Heart left ventricle (tissue), 16 donors: ENCODE data around the gene GTF2I. TPM values are rescaled to one million over a fixed set of nuclear protein-coding genes. Genes with fewer than 3 reads are reported as not detected.

ENCODE experiments used
- ATAC-seq, 4 donors: fragments of 200-7000 bp; cut with Tn5 transposase; one replicate each; pipeline ENCODE4 v1.9.1; 2020 to 2022; ENCODE audit warnings: moderate library complexity in 4 of 4, mild to moderate bottlenecking in 3 of 4, moderate number of reproducible peaks in 1 of 4
- DNase-seq, 5 donors: peaks; one replicate each; pipeline ENCODE4 v3.0.0-alpha.2; 2020
- H3K27ac ChIP-seq, 12 donors: fragments of 200-600 bp; sonication (generic) in 4 of 12; one replicate each; pipeline versions ENCODE4 v1.5.0 to v1.8.0; 2016 to 2022; ENCODE audit warnings: mild to moderate bottlenecking in 2 of 12
- H3K27me3 ChIP-seq, 9 donors: fragments of 200-600 bp; sonication (generic) in 2 of 9; one replicate each; pipeline versions ENCODE4 v1.5.1 to v1.8.0; 2016 to 2022; ENCODE audit warnings: mild to moderate bottlenecking in 3 of 9
- H3K36me3 ChIP-seq, 9 donors: fragments of 200-600 bp; sonication (generic) in 2 of 9; one replicate each; pipeline versions ENCODE4 v1.5.0 to v1.8.0; 2018 to 2022; ENCODE audit warnings: mild to moderate bottlenecking in 2 of 9
- H3K4me1 ChIP-seq, 12 donors: fragments of 200-600 bp; sonication (generic) in 4 of 12; one replicate each; pipeline versions ENCODE4 v1.5.0 to v1.8.0; 2016 to 2022; ENCODE audit warnings: mild to moderate bottlenecking in 3 of 12
- H3K4me3 ChIP-seq, 12 donors: fragments of 200-600 bp; sonication (generic) in 4 of 12; one replicate each; pipeline versions ENCODE4 v1.5.0 to v1.8.0; 2017 to 2022; ENCODE audit warnings: mild to moderate bottlenecking in 9 of 12, moderate library complexity in 4 of 12
- H3K9me3 ChIP-seq, 12 donors: fragments of 200-600 bp; sonication (generic) in 4 of 12; one replicate each; pipeline versions ENCODE4 v1.5.0 to v1.8.0; 2016 to 2022; ENCODE audit warnings: mild to moderate bottlenecking in 1 of 12
- CTCF ChIP-seq, 12 donors: fragments of 200-600 bp; sonication (generic) in 4 of 12; IDR thresholded peaks; one replicate each; pipeline versions ENCODE4 v1.5.0 to v1.8.0; 2018 to 2022; ENCODE audit warnings: antibody characterized with exemption in 12 of 12, mild to moderate bottlenecking in 5 of 12
- POLR2A ChIP-seq, 2 donors: fragments of 450-650 bp; IDR thresholded peaks; one replicate each; pipeline ENCODE4 v1.6.1; 2017; ENCODE audit warnings: antibody characterized with exemption in 2 of 2, mild to moderate bottlenecking in 2 of 2, moderate library complexity in 2 of 2
- WGBS, 4 donors: extraction: QIAGEN DNeasy Blood & Tissue Kit in 2 of 4; methylation state at CpG; one replicate each; pipeline versions ENCODE4 v1.1.5 to v1.1.7; 2013 to 2018; 5-methylcytosine and 5-hydroxymethylcytosine counted together
- intact Hi-C, 10 donors: fragments of 100-400 bp; cut with DNase I; formaldehyde crosslinking; loops; one replicate each; pipeline versions ENCODE4 v1.11.1 to v1.14.2; 2022
- polyA plus RNA-seq, 2 donors: library from polyadenylated mRNA; stranded (reverse); fragments of 200-250 nt; gene quantifications; one replicate each; pipeline ENCODE4 v1.2.3, GENCODE V29; 2013
- total RNA-seq, 9 donors: library from RNA; depleted of rRNA in 2 of 9; stranded (reverse); fragments of >200 nt in 2 of 9; fragmentation: NEBNext Ultra II Directional in 3 of 9; extraction: Animal tissue kit (Norgen Biotek cat#: 25700) in 3 of 9; gene quantifications; one replicate each; pipeline versions ENCODE4 v1.1.0 to v1.2.4, GENCODE V29; 2016 to 2023
- donor health status: ischemic (EF 13 %, LVEDD 7.1; RV severe dilation, severe dysfunction).
- donor health status: healthy with polysubstance abuse.
- donor health status: DM: no; HTN: yes; CAD: no.
- donor health status: DM: no; HTN: no; CAD: no.
- donor health status: ischemic (EF 25% LVEDD 6.9; RV normal size, moderate dysfunction).
- donor health status: ischemic (EF 25% LVEDD 5.7; RV mildly dilated, moderate dysfunction).
- donor health status: healthy.
- donor health status: DM: yes; HTN: yes; CAD: no.
- donor health status: ischemic (EF 35%, LVEDD 5.7; RV mildly dilated, moderate dysfunction).
- donor health status: nonischemic (EF 11% LVEDD 7.7; RV severe dilation, severe dysfunction).
- donor health status: DM: yes; HTN: yes; CAD: no.
- donor health status: PGD.
- donor health status: ischemic (EF 29% LVEDD 5.4; RV normal size, mild dysfunction).
- donor health status: nonischemic (EF 23%, LVEDD 6.1; RV moderate dilation, normal function).

The GTF2I gene
- total and polyA plus RNA-seq, 11 donors, result 28.8 to 135 (median 113) TPM

- DNase-seq, result no peak
- ATAC-seq, result no peak
- intact Hi-C loops, result loop anchor here in 1 of 10 donors (10.0 kb wide), 1 partner anchor 304 kb away; no protein-coding TSS in a partner anchor
- Histone ChIP-seq H3K36me3 (peaks cover 0 to 100% (median 89%) of the 10 kb centered on the region in 9 donors), H3K27ac (no peak overlapping the region), H3K4me3 (no peak overlapping the region), H3K9me3 (peaks cover 0 to 12% (median 5%) of the 10 kb centered on the region in 12 donors), H3K27me3 (no peaks in the 10 kb centered on the region), H3K4me1 (no peaks in the 10 kb centered on the region)
- 67 to 79% (median 74%) methylated on average over 1 of the region's 1 CpG for WGBS, 4 donors
- TF ChIP-seq CTCF (IDR thresholded peaks at IDR 0.05) (no peak), POLR2A (IDR thresholded peaks at IDR 0.05) (no peak)
Observed at GRCh38 chr7:74718336-74718735, 60.8 kb downstream of the GTF2I start.

GRCh38 chr7:74722153-74722552, 64.6 kb downstream of the GTF2I start:
- H3K36me3 ChIP-seq, result peaks cover 0 to 83% (median 67%) of the 10 kb centered on the region in 9 donors
- 93 to 94% (median 93%) methylated on average over 16 of the region's 16 CpGs for WGBS, 4 donors
- intact Hi-C loops, result no loop called here
- H3K9me3 ChIP-seq, result no peaks in the 10 kb centered on the region
- no peak overlapping the region for H3K4me3 ChIP-seq
- ATAC-seq (no peak), DNase-seq (no peak)
- H3K27me3 ChIP-seq, result no peaks in the 10 kb centered on the region
- no peak for TF ChIP-seq POLR2A (IDR thresholded peaks at IDR 0.05)
- no peak for TF ChIP-seq CTCF (IDR thresholded peaks at IDR 0.05)
- H3K27ac ChIP-seq, result no peak overlapping the region
- peaks cover 0 to 3% (median 0%) of the 10 kb centered on the region in 12 donors for H3K4me1 ChIP-seq

- H3K4me1 ChIP-seq, result peaks cover 0 to 9% (median 0%) of the 10 kb centered on the region in 12 donors
- intact Hi-C loops, result loop anchor here in 1 of 10 donors (2.0 kb wide), 1 partner anchor 25 kb away; no protein-coding TSS in a partner anchor
- ATAC-seq, result no peak
Observed at GRCh38 chr7:74725840-74726239, 68.3 kb downstream of the GTF2I start.

More at GRCh38 chr7:74725840-74726239, 68.3 kb downstream of the GTF2I start:
- WGBS, 4 donors, result 86 to 97% (median 95%) methylated on average over 1 of the region's 1 CpG
- no peak for DNase-seq
- H3K27me3 ChIP-seq, result no peaks in the 10 kb centered on the region
- no peak overlapping the region for H3K27ac ChIP-seq
- H3K4me3 ChIP-seq, result no peak overlapping the region
- TF ChIP-seq POLR2A (IDR thresholded peaks at IDR 0.05) (no peak), CTCF (IDR thresholded peaks at IDR 0.05) (no peak)
- H3K36me3 ChIP-seq, result peaks cover 0 to 55% (median 37%) of the 10 kb centered on the region in 9 donors
- no peaks in the 10 kb centered on the region for H3K9me3 ChIP-seq
